Brain microvascular endothelial cell (primary cell): ENCODE measurements around the gene POLR1A.

ENCODE experiments used
- DNase-seq: peaks from one replicate; pipeline ENCODE4 v3.0.0-alpha.2; 2020
- H3K27ac ChIP-seq: fragments of 250-450 bp; sonication (Bioruptor Pico); 2 replicates; pipeline ENCODE4 v1.5.1; 2020; ENCODE audit warnings: mild to moderate bottlenecking, moderate library complexity
- H3K27me3 ChIP-seq: fragments of 250-450 bp; sonication (Bioruptor Pico); replicated peaks from 2 replicates; pipeline ENCODE4 v1.5.1; 2020; ENCODE audit warnings: mild to moderate bottlenecking
- H3K36me3 ChIP-seq: fragments of 250-450 bp; sonication (Bioruptor Pico); replicated peaks from 2 replicates; pipeline ENCODE4 v1.5.1; 2020; ENCODE audit warnings: mild to moderate bottlenecking
- H3K4me3 ChIP-seq: 2 replicates; pipeline ENCODE4 v1.5.1; 2011; ENCODE audit warnings: low read depth, mild to moderate bottlenecking, control low read depth, low read length, moderate library complexity
- CTCF ChIP-seq: IDR thresholded peaks from 2 replicates; pipeline ENCODE4 v1.5.1; 2011; ENCODE audit warnings: low read depth, mild to moderate bottlenecking, moderate library complexity, low read length, control low read depth, inconsistent platforms; ENCODE audit errors: missing control alignments
- in situ Hi-C: cut with HindIII; loops from 2 replicates; pipeline ENCODE4 v1.10.0; 2017; ENCODE audit warnings: low sequenced_read_pairs, low pct_ligation_motif_present

Gene POLR1A

DNA sequence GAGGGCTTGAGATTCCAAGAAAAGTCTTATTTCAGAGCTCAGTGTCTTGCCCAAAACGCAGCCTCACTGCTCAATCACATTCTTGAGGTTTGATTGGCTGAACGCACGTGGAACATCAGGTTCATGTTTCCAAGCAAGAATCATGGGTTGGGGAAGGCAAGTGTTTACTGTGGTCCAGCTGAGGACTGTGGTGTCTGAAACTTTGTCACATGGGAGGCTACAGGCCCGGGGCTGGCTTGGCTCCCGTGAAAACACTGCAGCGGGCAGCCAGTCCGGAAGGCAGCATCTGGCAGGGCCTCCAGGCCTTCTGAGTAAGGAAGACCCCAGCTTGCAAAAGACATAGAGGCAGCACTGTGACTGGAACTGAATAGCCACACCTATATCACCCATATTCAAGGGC lies 84.7 kb downstream of the POLR1A start:
- no peak for DNase-seq
- Histone ChIP-seq H3K4me3 (no peak overlapping the region), H3K27ac (no peak overlapping the region), H3K36me3 (peaks cover 4% of the 10 kb centered on the region), H3K27me3 (no peaks in the 10 kb centered on the region)
- no peak for TF ChIP-seq CTCF
- in situ Hi-C loops: no loop called here

DNA sequence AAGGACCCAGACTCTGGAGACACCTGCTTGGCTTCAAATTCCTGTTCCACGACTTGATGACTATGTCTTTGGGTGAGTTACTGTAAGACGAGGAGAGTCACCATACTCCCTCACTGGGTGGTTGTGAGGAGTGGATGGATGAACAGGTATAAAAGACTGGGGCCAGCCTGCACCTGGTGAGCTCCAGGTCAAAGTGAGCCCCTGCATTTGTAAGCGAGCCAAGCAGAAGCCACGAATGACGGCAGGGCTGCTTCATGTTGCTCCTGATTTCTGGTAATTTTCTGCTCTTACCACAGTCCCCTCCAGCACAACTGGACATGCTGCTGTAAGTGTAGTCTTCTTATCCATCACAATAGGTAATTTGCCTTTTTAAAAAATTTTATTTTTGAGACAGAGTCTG lies 86.6 kb downstream of the POLR1A start:
- in situ Hi-C loops: no loop called here
- H3K27me3 ChIP-seq: no peaks in the 10 kb centered on the region
- H3K36me3 ChIP-seq: no peaks in the 10 kb centered on the region
- no peak for TF ChIP-seq CTCF
- no peak for DNase-seq
- H3K27ac ChIP-seq: no peak overlapping the region
- no peak overlapping the region for H3K4me3 ChIP-seq

GRCh38 chr2:86017901-86018896 lies 87.5 kb downstream of the POLR1A start:
- Histone ChIP-seq H3K27ac (no peak overlapping the region), H3K36me3 (no peaks in the 10 kb centered on the region), H3K4me3 (no peak overlapping the region), H3K27me3 (no peaks in the 10 kb centered on the region)
- TF ChIP-seq CTCF: no peak
- in situ Hi-C loops: no loop called here
- no peak for DNase-seq

GRCh38 chr2:86016581-86016980 lies 89.1 kb downstream of the POLR1A start:
- DNase-seq: no peak
- Histone ChIP-seq H3K4me3 (no peak overlapping the region), H3K27me3 (no peaks in the 10 kb centered on the region), H3K27ac (no peak overlapping the region), H3K36me3 (no peaks in the 10 kb centered on the region)
- in situ Hi-C loops: no loop called here
- TF ChIP-seq CTCF: no peak

- H3K4me3 ChIP-seq: no peak overlapping the region
- no peak overlapping the region for H3K27ac ChIP-seq
- no peak for TF ChIP-seq CTCF
- no peaks in the 10 kb centered on the region for H3K27me3 ChIP-seq
- DNase-seq: no peak
- in situ Hi-C loops: no loop called here
- no peaks in the 10 kb centered on the region for H3K36me3 ChIP-seq
These were observed 90.0 kb downstream of the POLR1A start for GRCh38 chr2:86015699-86016098.
